GM19468 (cell line): ENCODE results near the gene TYSND1.
A peak's percentile ranks its signal among the peaks of the same experiment; 100 is the strongest.
"Not testable (repeated sequence)": the region's sequence is repeated elsewhere in the genome, so short reads cannot be mapped to it uniquely, and the experiment has no call there.

Experiments used
- ATAC-seq: cut with Tn5 transposase; IDR thresholded peaks from one replicate; pipeline ENCODE4 v1.9.1; 2021; ENCODE audit warnings: mild to moderate bottlenecking, moderate library complexity, moderate number of reproducible peaks; ENCODE audit not compliant: unreplicated experiment; ENCODE audit errors: extremely low read depth

Gene TYSND1

DNA sequence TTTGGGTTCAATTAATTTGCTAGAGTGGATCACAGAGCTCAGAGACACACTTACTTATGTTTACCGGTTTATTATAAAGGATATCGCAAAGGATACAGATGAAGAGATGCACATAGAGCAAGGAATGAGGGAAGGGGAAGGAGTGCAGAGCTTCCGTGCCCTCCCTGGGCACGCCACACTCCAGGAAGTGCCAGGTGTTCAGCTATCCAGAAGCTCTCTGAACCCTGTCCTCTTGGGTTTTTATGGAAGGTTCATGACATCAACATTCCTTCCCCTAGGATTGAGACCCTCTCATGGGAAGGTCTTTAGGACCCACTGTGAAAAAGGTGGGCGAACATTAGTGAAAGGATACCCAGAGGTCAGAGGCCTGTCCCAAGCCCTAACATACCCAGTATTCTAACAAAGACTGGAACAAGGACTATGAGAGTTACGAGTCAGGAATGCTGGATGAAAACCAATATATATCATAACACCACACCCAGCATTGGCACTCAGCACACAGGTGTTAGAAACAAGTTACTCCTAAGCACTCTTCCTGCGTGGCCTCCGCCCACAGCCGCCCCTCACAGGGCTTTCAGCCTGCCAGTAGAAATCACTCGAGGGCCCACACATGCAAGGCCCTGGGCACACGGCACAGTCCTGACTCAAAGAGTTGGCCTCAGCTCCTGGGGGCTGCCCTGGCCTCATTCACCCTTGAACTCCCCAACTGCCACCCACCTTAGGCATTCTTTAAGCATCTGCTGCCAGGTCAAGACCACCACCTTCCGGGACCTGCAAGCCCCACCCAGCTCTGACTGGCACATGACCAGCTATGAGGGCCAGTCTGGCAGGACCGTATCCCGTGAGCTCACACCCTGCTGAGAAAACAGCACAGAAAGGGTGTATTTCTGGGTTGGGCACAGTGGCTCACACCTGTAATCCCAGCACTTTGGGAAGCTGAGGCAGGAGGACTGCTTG, 8.3 kb downstream of the TYSND1 start:
- ATAC-seq: no peak

- no peak for ATAC-seq
Observed at GRCh38 chr10:70137135-70137534, 9.4 kb downstream of the TYSND1 start.

GRCh38 chr10:70135684-70136083, 10.8 kb downstream of the TYSND1 start:
- no peak for ATAC-seq

DNA sequence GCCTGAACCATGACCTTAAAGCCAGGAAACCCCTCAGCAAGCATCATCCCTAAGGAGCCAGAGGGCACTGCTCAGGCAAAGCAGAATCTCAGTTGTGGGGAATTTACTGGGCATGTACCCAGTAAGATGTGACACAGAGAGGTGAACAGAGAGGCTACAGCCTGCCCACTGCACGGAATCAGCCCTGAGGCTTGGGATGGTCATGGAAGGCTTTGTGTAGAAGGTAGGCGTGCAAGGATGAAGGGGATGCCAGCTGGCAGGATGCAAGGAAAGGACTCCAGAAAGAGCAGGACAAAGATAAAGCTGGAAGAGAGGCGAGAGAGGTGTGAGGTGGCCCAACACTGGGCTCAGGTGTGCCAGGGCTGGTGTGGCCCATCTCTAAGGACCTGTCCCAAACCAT, 11.5 kb downstream of the TYSND1 start:
- no peak for ATAC-seq

- ATAC-seq: peak; percentile 61
Observed at GRCh38 chr10:70132098-70133029, 14.1 kb downstream of the TYSND1 start, which contains the start of gene AIFM2. TSS of gene AIFM2 (minus strand) at chr10:70132825. CDS start at chr10:70124084, 8,741 bp downstream.

DNA sequence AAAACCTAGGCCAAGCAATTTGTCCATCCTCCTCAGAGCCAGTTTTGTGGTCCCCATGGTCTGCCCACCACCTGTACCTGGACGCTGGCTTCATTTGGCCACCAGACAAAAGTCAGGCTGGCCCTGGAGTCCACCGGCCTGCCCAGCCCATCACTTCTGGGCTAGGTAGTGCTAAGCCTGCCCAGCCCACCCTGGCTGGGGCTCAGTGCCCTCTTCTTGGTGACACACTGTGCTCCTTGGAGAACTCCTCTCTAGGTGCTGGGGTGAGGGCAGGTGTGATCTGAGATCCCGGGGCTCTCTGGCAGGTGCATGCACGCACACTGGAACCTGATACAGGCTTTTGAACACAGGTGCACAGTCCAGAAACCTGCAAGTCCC, 15.0 kb downstream of the TYSND1 start:
- ATAC-seq: no peak

GRCh38 chr10:70130878-70131559, 15.5 kb downstream of the TYSND1 start:
- no peak for ATAC-seq

DNA sequence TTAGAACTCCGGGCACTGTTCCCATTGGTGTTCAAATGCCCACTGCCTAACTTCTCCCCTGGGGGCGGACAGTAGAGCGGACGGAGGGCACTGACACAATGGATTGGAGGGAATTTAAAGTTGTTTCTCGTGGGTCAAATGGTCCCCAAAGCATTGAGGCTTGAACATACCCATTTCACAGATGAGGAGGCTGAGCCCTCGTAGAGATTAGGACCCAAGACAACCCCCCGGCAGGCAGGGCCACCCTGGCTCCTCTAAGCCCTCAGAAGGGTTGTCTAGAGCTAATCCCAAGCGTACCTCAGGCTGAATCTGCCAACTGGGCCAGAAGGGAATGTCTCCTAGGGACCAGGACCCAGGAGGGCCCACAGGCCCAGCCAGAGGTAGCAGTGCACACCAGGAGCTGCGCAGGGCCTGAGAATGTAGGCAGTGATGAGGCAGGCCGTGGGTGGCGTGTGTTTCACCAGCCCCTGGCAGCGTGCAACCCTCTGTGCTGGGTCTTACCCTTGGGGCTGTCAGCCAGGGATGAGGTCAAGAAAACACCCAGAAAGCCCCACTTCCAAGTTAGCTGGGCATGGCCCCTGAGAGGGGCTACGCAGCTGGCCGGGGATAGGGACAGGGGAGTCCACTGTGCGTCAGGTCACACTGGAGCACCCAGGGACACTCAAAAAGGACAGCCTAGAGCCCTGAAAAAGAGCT, 19.7 kb downstream of the TYSND1 start:
- ATAC-seq: no peak

DNA sequence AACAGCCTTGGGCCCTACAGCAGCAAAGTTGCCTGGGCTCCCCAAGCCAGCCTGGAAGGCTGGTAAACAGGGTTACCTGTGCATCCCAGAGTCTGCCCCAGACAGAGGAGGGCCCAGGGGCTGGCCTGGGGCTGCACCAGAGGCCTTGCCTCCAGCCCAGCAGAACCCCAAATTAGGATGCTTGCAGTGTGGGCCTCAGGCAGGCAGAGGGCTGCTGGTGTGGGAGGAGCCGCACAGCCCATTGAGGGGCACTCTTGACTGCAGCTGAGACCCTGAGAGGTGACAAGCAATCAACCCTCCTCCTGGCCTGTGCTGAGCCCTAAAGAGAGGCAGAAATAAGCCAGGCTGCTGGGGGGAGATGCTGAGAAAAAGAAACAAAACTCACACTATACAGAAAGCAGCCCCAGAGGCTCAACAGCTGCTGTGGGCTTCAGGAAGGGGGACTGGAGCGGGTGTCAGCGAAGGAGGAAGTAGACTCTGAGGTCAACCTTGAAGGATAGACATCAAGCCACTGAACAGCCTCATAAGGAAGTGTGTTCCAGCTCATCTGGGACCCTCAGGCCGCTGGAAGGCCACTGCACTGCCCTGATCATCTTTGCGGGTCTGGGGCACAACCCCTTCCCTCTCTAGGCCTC, 20.5 kb downstream of the TYSND1 start:
- ATAC-seq: no peak

DNA sequence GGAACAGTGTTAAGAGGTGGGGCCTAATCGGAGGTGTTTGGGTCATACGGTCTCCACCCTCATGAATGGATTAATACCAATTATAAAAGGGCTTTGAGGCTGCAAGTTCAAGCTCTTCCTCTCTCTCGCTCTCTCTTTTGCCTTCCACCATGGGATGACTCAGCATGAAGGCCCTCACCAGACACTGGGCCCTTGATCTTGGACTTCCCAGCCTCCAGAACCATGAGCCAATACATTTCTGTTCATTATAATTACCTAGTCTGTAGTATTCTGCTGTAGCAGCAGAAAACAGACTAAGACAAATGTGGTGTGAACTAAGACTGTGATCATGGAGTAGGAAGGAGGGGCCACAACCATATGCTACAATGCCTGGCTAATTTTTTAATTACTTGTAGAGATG, 21.6 kb downstream of the TYSND1 start:
- no peak for ATAC-seq

DNA sequence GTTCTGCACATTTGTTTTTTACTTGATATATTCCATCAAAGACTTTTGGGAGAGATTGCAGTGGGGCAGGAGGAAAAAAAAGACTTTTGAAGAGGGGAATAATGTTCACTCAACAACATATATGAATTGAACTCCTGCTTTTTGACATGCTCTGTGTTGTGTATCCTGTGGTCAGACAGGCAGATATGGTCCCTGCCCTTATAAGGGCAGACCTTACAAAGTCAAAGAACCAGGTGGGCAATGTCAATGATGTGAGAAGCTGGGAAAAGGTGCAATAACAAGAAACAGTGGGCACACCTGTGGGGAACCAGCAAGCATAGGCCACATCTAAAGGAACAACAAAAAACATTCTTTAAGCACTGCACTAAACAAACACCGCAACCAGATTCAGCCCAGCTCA, 22.1 kb downstream of the TYSND1 start:
- no peak for ATAC-seq

- ATAC-seq: no peak
Observed at GRCh38 chr10:70123817-70124216, 22.7 kb downstream of the TYSND1 start.

- not testable (repeated sequence) for ATAC-seq
Observed at GRCh38 chr10:70123166-70123565, 23.3 kb downstream of the TYSND1 start.

DNA sequence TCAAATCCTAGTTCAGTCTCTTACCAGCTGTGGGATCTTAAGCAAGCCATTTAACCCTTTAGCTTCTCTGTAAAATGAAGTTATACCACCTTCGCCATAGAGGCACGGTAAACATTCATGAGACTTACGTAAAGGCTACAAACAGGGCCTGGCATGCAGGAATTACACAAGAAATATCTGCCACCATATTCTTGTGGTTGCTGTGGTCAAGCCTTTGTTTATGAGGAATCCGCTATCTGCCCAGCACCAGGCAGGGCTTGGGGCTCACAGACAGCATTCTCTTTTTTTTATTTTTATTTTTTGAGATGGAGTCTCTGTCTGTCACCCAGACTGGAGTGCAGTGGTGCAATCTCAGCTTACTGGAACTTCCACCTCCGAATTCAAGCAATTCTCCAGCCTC, 23.8 kb downstream of the TYSND1 start:
- ATAC-seq: no peak

GRCh38 chr10:70121281-70121949, 25.1 kb downstream of the TYSND1 start:
- ATAC-seq: no peak

- ATAC-seq: no peak
Observed at GRCh38 chr10:70120417-70120816, 26.1 kb downstream of the TYSND1 start.

GRCh38 chr10:70119623-70120022, 26.9 kb downstream of the TYSND1 start:
- ATAC-seq: no peak

- no peak for ATAC-seq
Observed at GRCh38 chr10:70119197-70119596, 27.3 kb downstream of the TYSND1 start.

GRCh38 chr10:70118196-70118595, 28.3 kb downstream of the TYSND1 start:
- ATAC-seq: no peak
